Subcutaneous abdominal adipose tissue (tissue), 5 donors: ENCODE results near the gene TEX51.

Experiments used
- H3K27ac ChIP-seq: one replicate; pipeline ENCODE4 v1.7.0; 2013; ENCODE audit warnings: low read depth, mild to moderate bottlenecking, inconsistent platforms, low read length, moderate library complexity
- H3K27me3 ChIP-seq, 5 donors: one replicate each; pipeline ENCODE4 v1.7.0; 2013; ENCODE audit warnings: low read length in 5 of 5, inconsistent platforms in 1 of 5; ENCODE audit not compliant: control insufficient read depth in 5 of 5, insufficient read depth in 4 of 5
- H3K36me3 ChIP-seq, 5 donors: one replicate each; pipeline ENCODE4 v1.7.0; 2013; ENCODE audit warnings: low read length in 5 of 5; ENCODE audit not compliant: control insufficient read depth in 5 of 5, insufficient read depth in 5 of 5
- H3K4me1 ChIP-seq, 5 donors: one replicate each; pipeline ENCODE4 v1.7.0; 2013; ENCODE audit warnings: low read length in 5 of 5, mild to moderate bottlenecking in 3 of 5, moderate library complexity in 1 of 5; ENCODE audit not compliant: control insufficient read depth in 5 of 5, insufficient read depth in 5 of 5
- H3K4me3 ChIP-seq, 5 donors: one replicate each; pipeline ENCODE4 v1.7.0; 2013; ENCODE audit warnings: low read length in 5 of 5, low read depth in 1 of 5
- H3K9ac ChIP-seq, 5 donors: one replicate each; pipeline ENCODE4 v1.7.0; 2013; ENCODE audit warnings: low read length in 5 of 5, mild to moderate bottlenecking in 4 of 5, moderate library complexity in 3 of 5
- H3K9me3 ChIP-seq, 5 donors: one replicate each; pipeline ENCODE4 v1.7.0; 2013; ENCODE audit warnings: low read length in 5 of 5; ENCODE audit not compliant: control insufficient read depth in 5 of 5
- donor health status: healthy.
- donor health status: healthy.
- donor health status: healthy.
- donor health status: healthy.
- donor health status: healthy.

Gene TEX51

GRCh38 chr2:126942427-126943203, 43.9 kb downstream of the TEX51 start:
- Histone ChIP-seq H3K27ac (no peak overlapping the region), H3K9ac (no peak overlapping the region), H3K9me3 (peaks cover 0 to 5% (median 0%) of the 10 kb centered on the region in 5 donors), H3K36me3 (no peaks in the 10 kb centered on the region), H3K4me3 (no peak overlapping the region), H3K27me3 (peaks cover 0 to 8% (median 3%) of the 10 kb centered on the region in 5 donors), H3K4me1 (no peaks in the 10 kb centered on the region)

- Histone ChIP-seq H3K4me1 (no peaks in the 10 kb centered on the region), H3K4me3 (no peak overlapping the region), H3K9me3 (peaks cover 0 to 5% (median 0%) of the 10 kb centered on the region in 5 donors), H3K36me3 (no peaks in the 10 kb centered on the region), H3K9ac (no peak overlapping the region), H3K27me3 (peaks cover 0 to 8% (median 3%) of the 10 kb centered on the region in 5 donors), H3K27ac (no peak overlapping the region)
Observed at GRCh38 chr2:126943612-126944348, 45.1 kb downstream of the TEX51 start.

- Histone ChIP-seq H3K27ac (no peak overlapping the region), H3K27me3 (peaks cover 0 to 8% (median 0%) of the 10 kb centered on the region in 5 donors), H3K9me3 (peaks cover 0 to 5% (median 0%) of the 10 kb centered on the region in 5 donors), H3K4me3 (no peak overlapping the region), H3K36me3 (no peaks in the 10 kb centered on the region), H3K9ac (no peak overlapping the region), H3K4me1 (no peaks in the 10 kb centered on the region)
Observed at GRCh38 chr2:126945118-126945517, 46.4 kb downstream of the TEX51 start.

GRCh38 chr2:126946318-126947102, 47.8 kb downstream of the TEX51 start:
- Histone ChIP-seq H3K4me1 (no peaks in the 10 kb centered on the region), H3K27ac (no peak overlapping the region), H3K9ac (no peak overlapping the region), H3K4me3 (no peak overlapping the region), H3K27me3 (peaks cover 0 to 8% (median 0%) of the 10 kb centered on the region in 5 donors), H3K9me3 (peaks cover 0 to 8% (median 3%) of the 10 kb centered on the region in 5 donors), H3K36me3 (no peaks in the 10 kb centered on the region)

GRCh38 chr2:126947103-126947429, 48.4 kb downstream of the TEX51 start:
- H3K4me1 ChIP-seq: no peaks in the 10 kb centered on the region
- H3K36me3 ChIP-seq: no peaks in the 10 kb centered on the region
- peaks cover 0 to 8% (median 0%) of the 10 kb centered on the region in 5 donors for H3K27me3 ChIP-seq
- peaks cover 0 to 8% (median 3%) of the 10 kb centered on the region in 5 donors for H3K9me3 ChIP-seq
- H3K27ac ChIP-seq: no peak overlapping the region
- H3K9ac ChIP-seq: no peak overlapping the region
- H3K4me3 ChIP-seq: no peak overlapping the region

- peaks cover 0 to 8% (median 2%) of the 10 kb centered on the region in 5 donors for H3K9me3 ChIP-seq
- no peak overlapping the region for H3K27ac ChIP-seq
- H3K27me3 ChIP-seq: peaks cover 0 to 3% (median 0%) of the 10 kb centered on the region in 5 donors
Observed at GRCh38 chr2:126949775-126950174, 51.1 kb downstream of the TEX51 start.

GRCh38 chr2:126950504-126950903, 51.8 kb downstream of the TEX51 start:
- Histone ChIP-seq H3K4me3 (no peak overlapping the region), H3K27me3 (peaks cover 0 to 3% (median 0%) of the 10 kb centered on the region in 5 donors), H3K9me3 (peaks cover 0 to 8% (median 2%) of the 10 kb centered on the region in 5 donors), H3K36me3 (no peaks in the 10 kb centered on the region), H3K4me1 (no peaks in the 10 kb centered on the region), H3K9ac (no peak overlapping the region), H3K27ac (no peak overlapping the region)

More at GRCh38 chr2:126949775-126950174, 51.1 kb downstream of the TEX51 start:
- Histone ChIP-seq H3K4me3 (no peak overlapping the region), H3K36me3 (no peaks in the 10 kb centered on the region), H3K9ac (no peak overlapping the region), H3K4me1 (no peaks in the 10 kb centered on the region)
